K562 (cell line): ENCODE results near the gene OTOL1.

Experiments used
- ADNP ChIP-seq: fragments of 200-800 bp; sonication (Bioruptor generic); IDR thresholded peaks from 2 replicates; pipeline ENCODE4 v1.6.1; 2016; ENCODE audit warnings: missing genetic modification characterization, missing compliant biosample characterization
- ATF3 ChIP-seq, 2 experiments: fragments of 450-650 bp in 1 of 2; sonication (generic) in 1 of 2; formaldehyde crosslinking in 1 of 2; IDR thresholded peaks in 1 of 2; conservative IDR thresholded peaks in 1 of 2; 2 replicates each; pipeline versions ENCODE4 v1.6.1 to v1.8.1; 2016 to 2023; ENCODE audit warnings: mild to moderate bottlenecking in 2 of 2, moderate library complexity in 2 of 2, inconsistent platforms in 1 of 2, missing genetic modification reagents in 1 of 2
- POLR2A ChIP-seq: fragments of 450-650 bp; conservative IDR thresholded peaks from 2 replicates; pipeline ENCODE4 v1.6.1; 2016
- PTBP1 ChIP-seq: fragments of 200-400 bp; formaldehyde crosslinking; IDR thresholded peaks from 2 replicates; pipeline ENCODE4 v1.6.1; 2017; ENCODE audit warnings: low read depth, low read length

- TF ChIP-seq POLR2A (no peak), PTBP1 (no peak), ADNP (no peak), ATF3 (IDR thresholded peaks at IDR 0.05) (no peak), ATF3 (CRISPR knock-in tag; conservative IDR thresholded peaks at IDR 0.05) (no peak)
Observed at GRCh38 chr3:161552984-161553560, 56.5 kb downstream of the OTOL1 start.
